OCI-LY1 (cell line): ENCODE measurements around the gene FBRSL1.

Experiments
- H2AFZ ChIP-seq: fragments of 200-600 bp; sonication (generic), shearing (Covaris generic); 2 replicates; pipeline ENCODE4 v1.6.0; 2014; ENCODE audit warnings: antibody characterized with exemption, mild to moderate bottlenecking, low read length
- H3F3A ChIP-seq: fragments of 200-600 bp; sonication (generic), shearing (Covaris generic); 2 replicates; pipeline ENCODE4 v1.6.0; 2014; ENCODE audit warnings: mild to moderate bottlenecking, antibody characterized with exemption, low read length, moderate library complexity; ENCODE audit not compliant: insufficient read depth
- H3K27ac ChIP-seq: fragments of 200-600 bp; sonication (generic); 2 replicates; pipeline ENCODE4 v1.5.1; 2014; ENCODE audit warnings: low read length, mixed run types, mild to moderate bottlenecking, low read depth; ENCODE audit not compliant: poor library complexity, severe bottlenecking
- H3K27me3 ChIP-seq: fragments of 200-600 bp; sonication (generic); 2 replicates; pipeline ENCODE4 v1.6.0; 2014; ENCODE audit warnings: antibody characterized with exemption, mild to moderate bottlenecking, low read length, moderate library complexity; ENCODE audit not compliant: insufficient read depth
- H3K36me3 ChIP-seq: fragments of 200-600 bp; sonication (generic); 2 replicates; pipeline ENCODE4 v1.6.1; 2014; ENCODE audit warnings: mild to moderate bottlenecking, antibody characterized with exemption, low read length, moderate library complexity, mixed read lengths; ENCODE audit not compliant: insufficient read depth
- H3K4me1 ChIP-seq: fragments of 200-600 bp; sonication (generic); 2 replicates; pipeline ENCODE4 v1.5.1; 2014; ENCODE audit warnings: mild to moderate bottlenecking, low read length, moderate library complexity; ENCODE audit not compliant: insufficient read depth, severe bottlenecking
- H3K4me2 ChIP-seq: fragments of 200-600 bp; sonication (generic), shearing (Covaris generic); 2 replicates; pipeline ENCODE4 v1.6.1; 2014; ENCODE audit warnings: low read length
- H3K4me3 ChIP-seq: fragments of 200-600 bp; sonication (generic); 2 replicates; pipeline ENCODE4 v1.5.1; 2014; ENCODE audit warnings: low read length, low read depth, mild to moderate bottlenecking, mixed read lengths; ENCODE audit not compliant: poor library complexity, severe bottlenecking
- H3K79me2 ChIP-seq: fragments of 200-600 bp; shearing (Covaris generic); 2 replicates; pipeline ENCODE4 v1.6.1; 2016; ENCODE audit warnings: mixed run types, low read length, mixed read lengths; ENCODE audit not compliant: insufficient read depth
- H3K9ac ChIP-seq: fragments of 200-600 bp; sonication (generic), shearing (Covaris generic); 2 replicates; pipeline ENCODE4 v1.6.1; 2014; ENCODE audit warnings: mild to moderate bottlenecking, low read length, mixed read lengths
- H3K9me2 ChIP-seq: fragments of 200-600 bp; sonication (generic), shearing (Covaris generic); 2 replicates; pipeline ENCODE4 v1.6.1; 2014; ENCODE audit warnings: low read depth, mild to moderate bottlenecking, low read length, mixed read lengths
- H3K9me3 ChIP-seq: fragments of 200-600 bp; shearing (Covaris generic); 2 replicates; pipeline ENCODE4 v1.6.1; 2014; ENCODE audit warnings: low read length, mixed read lengths
- H4K20me1 ChIP-seq: fragments of 200-600 bp; sonication (generic), shearing (Covaris generic); 2 replicates; pipeline ENCODE4 v1.6.0; 2016; ENCODE audit warnings: mild to moderate bottlenecking, low read length; ENCODE audit not compliant: insufficient read depth
- CTCF ChIP-seq: fragments of 200-600 bp; sonication (generic), shearing (Covaris generic); IDR thresholded peaks from 2 replicates; pipeline ENCODE4 v1.5.1; 2017; ENCODE audit warnings: mild to moderate bottlenecking, antibody characterized with exemption, low read length, moderate library complexity, mixed read lengths
- EZH2 ChIP-seq: fragments of 200-600 bp; sonication (generic), shearing (Covaris generic); IDR thresholded peaks from 2 replicates; pipeline ENCODE4 v1.8.0; 2017; ENCODE audit warnings: borderline replicate concordance, mixed run types, mild to moderate bottlenecking, antibody characterized with exemption, low read length, moderate library complexity, mixed read lengths

FBRSL1 gene

DNA sequence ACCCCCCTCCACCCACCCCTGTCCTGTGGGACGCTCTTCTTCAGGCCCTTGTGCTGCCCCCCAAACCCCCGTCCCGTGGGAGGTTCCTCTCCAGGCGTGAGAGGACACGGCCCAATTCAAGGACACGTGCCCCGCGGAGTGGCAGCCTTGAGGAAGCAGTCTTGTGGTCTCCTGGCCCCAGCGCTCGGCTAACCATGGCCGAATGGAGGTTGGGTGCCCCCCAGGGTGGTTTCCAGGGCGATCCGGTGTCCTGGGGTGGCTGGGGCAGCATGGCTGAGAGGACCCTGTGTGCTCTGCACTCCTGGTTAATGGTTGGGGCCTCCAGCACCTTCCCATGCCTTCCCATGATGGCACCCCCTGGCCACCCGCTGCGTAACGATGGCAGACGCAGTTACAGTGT is 66.8 kb downstream of the FBRSL1 start:
- H3F3A ChIP-seq = no peaks in the 10 kb centered on the region
- no peak overlapping the region for H2AFZ ChIP-seq
- H4K20me1 ChIP-seq = no peaks in the 10 kb centered on the region
- H3K9me3 ChIP-seq = no peaks in the 10 kb centered on the region
- no peaks in the 10 kb centered on the region for H3K36me3 ChIP-seq
- H3K4me3 ChIP-seq = no peak overlapping the region
- no peaks in the 10 kb centered on the region for H3K9me2 ChIP-seq
- H3K27ac ChIP-seq = no peak overlapping the region
- no peaks in the 10 kb centered on the region for H3K79me2 ChIP-seq
- no peak overlapping the region for H3K4me2 ChIP-seq
- peaks cover 7% of the 10 kb centered on the region for H3K4me1 ChIP-seq
- TF ChIP-seq CTCF = no peak
- TF ChIP-seq EZH2 = no peak
- no peaks in the 10 kb centered on the region; the same call in 1 of the 2 replicates for H3K27me3 ChIP-seq
- H3K9ac ChIP-seq = no peak overlapping the region

GRCh38 chr12:132557291-132558015 is 67.5 kb downstream of the FBRSL1 start:
- no peak overlapping the region for H3K27ac ChIP-seq
- no peaks in the 10 kb centered on the region for H3K36me3 ChIP-seq
- H4K20me1 ChIP-seq = no peaks in the 10 kb centered on the region
- H3K79me2 ChIP-seq = no peaks in the 10 kb centered on the region
- no peaks in the 10 kb centered on the region for H3K9me2 ChIP-seq
- H3K9ac ChIP-seq = no peak overlapping the region
- H3K27me3 ChIP-seq = no peaks in the 10 kb centered on the region; the same call in 1 of the 2 replicates
- TF ChIP-seq EZH2 (no peak), CTCF (no peak)
- H3K4me2 ChIP-seq = no peak overlapping the region
- H3F3A ChIP-seq = no peaks in the 10 kb centered on the region
- H3K4me1 ChIP-seq = peaks cover 13% of the 10 kb centered on the region
- H3K9me3 ChIP-seq = no peaks in the 10 kb centered on the region
- no peak overlapping the region for H2AFZ ChIP-seq
- H3K4me3 ChIP-seq = no peak overlapping the region

GRCh38 chr12:132558042-132558856 is 68.3 kb downstream of the FBRSL1 start:
- H3K36me3 ChIP-seq = no peaks in the 10 kb centered on the region
- no peaks in the 10 kb centered on the region for H3K9me3 ChIP-seq
- H3K4me3 ChIP-seq = no peak overlapping the region
- TF ChIP-seq EZH2 = no peak
- TF ChIP-seq CTCF = no peak
- no peak overlapping the region for H2AFZ ChIP-seq
- H4K20me1 ChIP-seq = no peaks in the 10 kb centered on the region
- H3K79me2 ChIP-seq = no peaks in the 10 kb centered on the region
- peaks cover 13% of the 10 kb centered on the region for H3K4me1 ChIP-seq
- no peaks in the 10 kb centered on the region; the same call in 1 of the 2 replicates for H3K27me3 ChIP-seq
- no peaks in the 10 kb centered on the region for H3K9me2 ChIP-seq
- no peak overlapping the region for H3K9ac ChIP-seq
- no peaks in the 10 kb centered on the region for H3F3A ChIP-seq
- H3K4me2 ChIP-seq = no peak overlapping the region
- H3K27ac ChIP-seq = no peak overlapping the region
